Ureter (tissue), 1 donor: Measurements from ENCODE around the gene CCL14. TPM values are rescaled to one million over a fixed set of nuclear protein-coding genes. Genes with fewer than 3 reads are reported as not detected.

ENCODE experiments used
- DNase-seq: peaks from one replicate; pipeline ENCODE4 v3.0.0-alpha.2; 2020; ENCODE audit warnings: low spot score
- total RNA-seq: library from RNA; stranded (reverse); gene quantifications from one replicate; pipeline ENCODE4 v1.2.4, GENCODE V29; 2023
- donor health status: DM: yes; HTN: yes; CAD: no.

CCL14 gene
- total RNA-seq, 1 donor from 2014 or later = 46.9 TPM

- DNase-seq = peak; percentile 26
Observed at GRCh38 chr17:35988164-35988563, 1.6 kb upstream of the CCL14 start.

- DNase-seq = peak; percentile 41
Observed at GRCh38 chr17:35984140-35984539, 2.4 kb downstream of the CCL14 start.

- peak; percentile 8 for DNase-seq
Observed at GRCh38 chr17:35982409-35983191, 3.9 kb downstream of the CCL14 start.

- DNase-seq = no peak
Observed at GRCh38 chr17:35981908-35982330, 4.6 kb downstream of the CCL14 start.

- DNase-seq = no peak
Observed at GRCh38 chr17:35981246-35981645, 5.3 kb downstream of the CCL14 start, which contains the start of gene CCL16. Gene CCL16 (minus strand): TSS chr17:35981497. CDS start chr17:35981420, 77 bp downstream.

GRCh38 chr17:35978346-35978745 lies 8.2 kb downstream of the CCL14 start:
- DNase-seq = no peak

GRCh38 chr17:35977509-35977908 lies 9.0 kb downstream of the CCL14 start:
- no peak for DNase-seq

GRCh38 chr17:35973333-35974260 lies 12.9 kb downstream of the CCL14 start:
- peak; percentile 48 for DNase-seq

- peak; percentile 17 for DNase-seq
Observed at GRCh38 chr17:35972945-35973332, 13.6 kb downstream of the CCL14 start.

GRCh38 chr17:35972535-35972934 lies 14.0 kb downstream of the CCL14 start:
- peak; percentile 20 for DNase-seq

GRCh38 chr17:35972066-35972465 lies 14.5 kb downstream of the CCL14 start:
- no peak for DNase-seq

GRCh38 chr17:35969558-35970380 lies 16.8 kb downstream of the CCL14 start:
- DNase-seq = peak; percentile 87

- peak; percentile 10 for DNase-seq
Observed at GRCh38 chr17:35968520-35969054, 17.9 kb downstream of the CCL14 start.

- no peak for DNase-seq
Observed at GRCh38 chr17:35965272-35965671, 21.3 kb downstream of the CCL14 start.

GRCh38 chr17:35963663-35964062 lies 22.9 kb downstream of the CCL14 start:
- DNase-seq = no peak

- no peak for DNase-seq
Observed at GRCh38 chr17:35953720-35954119, 32.8 kb downstream of the CCL14 start.

GRCh38 chr17:35949401-35949800 lies 37.1 kb downstream of the CCL14 start:
- no peak for DNase-seq

- DNase-seq = no peak
Observed at GRCh38 chr17:35948092-35948491, 38.4 kb downstream of the CCL14 start.

- DNase-seq = peak; percentile 59
Observed at GRCh38 chr17:35947156-35947585, 39.4 kb downstream of the CCL14 start.

- DNase-seq = no peak
Observed at GRCh38 chr17:35944151-35944550, 42.4 kb downstream of the CCL14 start.

GRCh38 chr17:35943537-35943936 lies 43.0 kb downstream of the CCL14 start, which contains the start of gene LYZL6:
Gene LYZL6 (minus strand): TSS chr17:35943713. CDS start chr17:35939356, 4,357 bp downstream.
- no peak for DNase-seq
